H1 (cell line): Measurements from ENCODE around the gene TMEM108. TPM values are rescaled to one million over a fixed set of nuclear protein-coding genes. Genes with fewer than 3 reads are reported as not detected.

Experiments used
- CTCF ChIA-PET: fragments of 300-600 bp; sonication (Branson Sonifier 250); formaldehyde crosslinking; loops from one replicate; lab custom pipeline; 2021; ENCODE audit not compliant: partially characterized antibody; lab: Charles Lee
- POLR2A ChIA-PET: fragments of 300-600 bp; sonication (Branson Sonifier 250); formaldehyde crosslinking; loops from one replicate; lab custom pipeline; 2021; ENCODE audit warnings: inconsistent platforms; ENCODE audit not compliant: partially characterized antibody; lab: Charles Lee
- DNase-seq, 2 experiments: peaks; one replicate each; pipeline versions ENCODE4 v3.0.0 to v3.0.0-alpha.2; 2010 to 2022; ENCODE audit warnings: low spot score in 2 of 2, low read depth in 1 of 2, mixed read lengths in 1 of 2
- FAIRE-seq: peaks from 2 replicates; lab custom pipeline; 2011; peaks lifted over from hg19 to GRCh38; lab: Jason Lieb, UNC
- H2AFZ ChIP-seq: 2 replicates; pipeline ENCODE4 v1.8.1; 2012; ENCODE audit warnings: low read length, inconsistent platforms
- H2AK5ac ChIP-seq: 2 replicates; pipeline ENCODE4 v1.6.1; 2013; ENCODE audit warnings: low read depth, low read length
- H2BK120ac ChIP-seq: replicated peaks from 2 replicates; pipeline ENCODE3; 2013; ENCODE audit warnings: low read depth, low read length, inconsistent platforms
- H2BK12ac ChIP-seq: 2 replicates; pipeline ENCODE4 v1.6.1; 2013; ENCODE audit warnings: low read depth, low read length
- H2BK15ac ChIP-seq: 2 replicates; pipeline ENCODE4 v1.6.1; 2013; ENCODE audit warnings: low read length
- H2BK20ac ChIP-seq: 2 replicates; pipeline ENCODE4 v1.6.1; 2013; ENCODE audit warnings: low read length
- H2BK5ac ChIP-seq: 2 replicates; pipeline ENCODE4 v1.6.1; 2013; ENCODE audit warnings: low read depth, low read length
- H3K14ac ChIP-seq: 2 replicates; pipeline ENCODE4 v1.6.1; 2013; ENCODE audit warnings: inconsistent platforms; ENCODE audit not compliant: insufficient read length
- H3K18ac ChIP-seq: 2 replicates; pipeline ENCODE4 v1.6.1; 2013; ENCODE audit warnings: low read length; ENCODE audit errors: extremely low read depth
- H3K23ac ChIP-seq: 2 replicates; pipeline ENCODE4 v1.6.1; 2013; ENCODE audit warnings: inconsistent platforms; ENCODE audit not compliant: insufficient read length
- H3K23me2 ChIP-seq: 2 replicates; pipeline ENCODE4 v1.6.1; 2013; ENCODE audit warnings: low read depth, low read length
- H3K27ac ChIP-seq: 2 replicates; pipeline ENCODE4 v1.6.1; 2011; ENCODE audit warnings: low read depth, low read length, inconsistent platforms
- H3K27me3 ChIP-seq, 4 experiments: replicated peaks in 1 of 4; 1 replicate in 1 of 4; 2 replicates in 3 of 4; pipeline versions ENCODE4 v1.6.1 to v1.8.1; 2011 to 2013; ENCODE audit warnings: low read length in 3 of 4, mild to moderate bottlenecking in 3 of 4, inconsistent platforms in 2 of 4, mixed read lengths in 2 of 4, moderate library complexity in 1 of 4; ENCODE audit not compliant: control insufficient read depth in 3 of 4, insufficient read depth in 3 of 4; ENCODE audit errors: extremely low read depth in 1 of 4
- H3K36me3 ChIP-seq, 4 experiments: 2 replicates each; pipeline versions ENCODE4 v1.6.1 to v1.8.1; 2011 to 2013; ENCODE audit warnings: mild to moderate bottlenecking in 4 of 4, low read length in 3 of 4, moderate library complexity in 2 of 4, control low read depth in 1 of 4, inconsistent platforms in 1 of 4; ENCODE audit not compliant: insufficient read depth in 4 of 4, control insufficient read depth in 2 of 4
- H3K4ac ChIP-seq: replicated peaks from 2 replicates; pipeline ENCODE3; 2013; ENCODE audit warnings: low read length, low read depth, mixed read lengths, inconsistent platforms; ENCODE audit not compliant: insufficient read length
- H3K4me1 ChIP-seq, 4 experiments: replicated peaks in 1 of 4; 1 replicate in 1 of 4; 2 replicates in 3 of 4; pipeline versions ENCODE4 v1.6.1 to v1.8.1; 2011 to 2013; ENCODE audit warnings: low read length in 3 of 4, inconsistent platforms in 2 of 4, mixed read lengths in 1 of 4; ENCODE audit not compliant: insufficient read depth in 4 of 4, control insufficient read depth in 3 of 4
- H3K4me2 ChIP-seq, 2 experiments: 2 replicates each; pipeline versions ENCODE4 v1.6.1 to v1.8.1; 2011 to 2013; ENCODE audit warnings: low read depth in 2 of 2, low read length in 2 of 2, control low read depth in 1 of 2, inconsistent platforms in 1 of 2, mild to moderate bottlenecking in 1 of 2; ENCODE audit not compliant: insufficient read depth in 1 of 2
- H3K4me3 ChIP-seq, 4 experiments: fragments of 200-600, 300-600 bp in 1 of 4; sonication (generic), shearing (Covaris generic), sonication (Bioruptor Twin) in 1 of 4; 2 replicates each; pipeline versions ENCODE4 v1.5.1 to v1.8.1; 2011 to 2016; ENCODE audit warnings: low read length in 4 of 4, low read depth in 3 of 4, control low read depth in 2 of 4, inconsistent platforms in 2 of 4, mild to moderate bottlenecking in 2 of 4, mixed read lengths in 1 of 4, moderate library complexity in 1 of 4; ENCODE audit not compliant: insufficient read depth in 2 of 4; ENCODE audit errors: extremely low read depth in 1 of 4
- H3K56ac ChIP-seq: replicated peaks from 2 replicates; pipeline ENCODE3; 2013; ENCODE audit warnings: low read depth, mild to moderate bottlenecking, mixed read lengths, low read length, inconsistent platforms; ENCODE audit not compliant: insufficient read length
- H3K79me1 ChIP-seq: 2 replicates; pipeline ENCODE4 v1.6.1; 2013; ENCODE audit warnings: low read depth, low read length, control low read depth
- H3K79me2 ChIP-seq, 2 experiments: 2 replicates each; pipeline versions ENCODE4 v1.6.1 to v1.8.1; 2012 to 2013; ENCODE audit warnings: low read length in 2 of 2, mild to moderate bottlenecking in 2 of 2, inconsistent platforms in 1 of 2; ENCODE audit not compliant: insufficient read depth in 2 of 2, control insufficient read depth in 1 of 2
- H3K9ac ChIP-seq, 4 experiments: replicated peaks in 1 of 4; 1 replicate in 1 of 4; 2 replicates in 3 of 4; pipeline versions ENCODE4 v1.6.1 to v1.8.1; 2011 to 2013; ENCODE audit warnings: low read depth in 3 of 4, low read length in 3 of 4, control low read depth in 2 of 4, mild to moderate bottlenecking in 2 of 4, moderate library complexity in 2 of 4, inconsistent platforms in 1 of 4; ENCODE audit errors: extremely low read depth in 1 of 4
- H3K9me3 ChIP-seq, 2 experiments: 2 replicates each; pipeline versions ENCODE4 v1.6.1 to v1.8.1; 2012 to 2013; ENCODE audit warnings: mild to moderate bottlenecking in 2 of 2, moderate library complexity in 2 of 2, control low read depth in 1 of 2, inconsistent platforms in 1 of 2, low read depth in 1 of 2, low read length in 1 of 2, mixed read lengths in 1 of 2; ENCODE audit not compliant: insufficient read depth in 2 of 2
- H4K20me1 ChIP-seq, 2 experiments: replicated peaks in 1 of 2; 2 replicates each; pipeline versions ENCODE3 to v1.8.1; 2011 to 2013; ENCODE audit warnings: inconsistent platforms in 2 of 2, low read length in 2 of 2, mild to moderate bottlenecking in 1 of 2; ENCODE audit not compliant: insufficient read depth in 2 of 2, control insufficient read depth in 1 of 2
- H4K5ac ChIP-seq: 2 replicates; pipeline ENCODE4 v1.6.1; 2013; ENCODE audit warnings: low read length, low read depth, mixed read lengths, inconsistent platforms; ENCODE audit not compliant: insufficient read length
- H4K8ac ChIP-seq: 2 replicates; pipeline ENCODE4 v1.8.0; 2013; ENCODE audit warnings: mild to moderate bottlenecking, moderate library complexity, low read length, inconsistent platforms; ENCODE audit not compliant: insufficient read depth; ENCODE audit errors: extremely low read depth
- H4K91ac ChIP-seq: replicated peaks from 2 replicates; pipeline ENCODE3; 2013; ENCODE audit warnings: low read length, mixed read lengths, inconsistent platforms; ENCODE audit not compliant: insufficient read length
- FOSL1 ChIP-seq: IDR thresholded peaks from 2 replicates; pipeline ENCODE4 v1.6.1; 2011; ENCODE audit warnings: mild to moderate bottlenecking, low read depth, low read length, moderate library complexity; ENCODE audit not compliant: insufficient read depth
- NANOG ChIP-seq: IDR thresholded peaks from 2 replicates; pipeline ENCODE4 v1.6.1; 2011; ENCODE audit warnings: low read length, low read depth, mild to moderate bottlenecking, inconsistent platforms; ENCODE audit not compliant: insufficient read depth, poor library complexity, severe bottlenecking
- POLR2AphosphoS5 ChIP-seq: IDR thresholded peaks from 2 replicates; pipeline ENCODE4 v1.6.1; 2011; ENCODE audit warnings: low read depth, low read length
- SP2 ChIP-seq: IDR thresholded peaks from 2 replicates; pipeline ENCODE4 v1.6.1; 2012; ENCODE audit warnings: mild to moderate bottlenecking, low read length, inconsistent platforms
- SRF ChIP-seq: IDR thresholded peaks from 2 replicates; pipeline ENCODE4 v1.6.1; 2011; ENCODE audit warnings: mild to moderate bottlenecking, low read depth, low read length, moderate library complexity
- TEAD4 ChIP-seq: IDR thresholded peaks from 2 replicates; pipeline ENCODE4 v1.6.1; 2012; ENCODE audit warnings: low read depth, low read length, inconsistent platforms, mixed read lengths
- polyA plus RNA-seq, 7 experiments: library from polyadenylated mRNA; depleted of rRNA in 3 of 7; stranded (reverse) in 5 of 7; unstranded in 2 of 7; fragments of >200 nt in 5 of 7; fragments of 200-250 nt in 2 of 7; gene quantifications; 1 replicate in 5 of 7; 2 replicates in 1 of 7; 4 replicates in 1 of 7; pipeline versions ENCODE4 v1.2.1 to v1.2.3, GENCODE V29; 2011 to 2013; ENCODE audit warnings: missing spikeins in 2 of 7, mixed read lengths in 2 of 7
- total RNA-seq: library from RNA; stranded (reverse); fragmentation: NEBNext Ultra II Directional; extraction: Animal tissue kit (Norgen Biotek cat#: 25700); gene quantifications from 2 replicates; pipeline ENCODE4 v1.2.1, GENCODE V29; 2021
- TF ChIP-seq, protein P1 (sequence below): IDR thresholded peaks from 2 replicates; pipeline ENCODE4 v1.6.1; 2012; ENCODE audit warnings: inconsistent platforms

The TMEM108 gene
- total and polyA plus RNA-seq, 2 of the 8 experiments (the other 6 are each of a cell fraction or from before 2014, with no cell fraction given) = 14.3 to 16.2 TPM

DNA sequence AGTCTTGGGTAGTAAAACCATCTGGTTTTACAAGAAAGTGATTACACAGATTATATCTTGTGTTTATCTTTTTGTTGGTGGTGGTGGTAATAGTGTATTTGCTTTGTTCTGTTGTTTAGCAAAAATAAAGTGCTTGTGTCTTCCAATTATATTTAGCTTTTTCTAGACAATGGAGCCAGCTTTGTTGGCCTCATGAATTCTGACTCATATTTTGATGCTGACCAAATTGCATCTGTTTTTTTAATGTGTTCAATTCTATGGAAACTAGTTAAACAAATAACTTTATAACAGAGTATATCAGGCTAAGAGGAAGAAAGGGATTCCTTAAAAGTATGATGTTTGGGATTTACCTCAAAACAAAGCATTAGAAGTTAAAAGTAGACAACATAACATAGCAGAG, 292.3 kb downstream of the TMEM108 start:
- no peak overlapping the region for H3K18ac ChIP-seq
- no peak overlapping the region for H3K14ac ChIP-seq
- no peak overlapping the region for H3K9ac ChIP-seq
- no peak overlapping the region for H2AFZ ChIP-seq
- no peak overlapping the region for H3K4me2 ChIP-seq
- no peak overlapping the region for H2BK120ac ChIP-seq
- H4K8ac ChIP-seq = no peak overlapping the region
- no peaks in the 10 kb centered on the region for H4K20me1 ChIP-seq
- no peaks in the 10 kb centered on the region for H3K79me1 ChIP-seq
- no peak overlapping the region for H2BK5ac ChIP-seq
- CTCF ChIA-PET = interaction anchor here (0.6 to 1.4 kb wide), 5 partner anchors 9 to 114 kb away, joined by 3 to 6 read pairs (median 4); no protein-coding TSS in a partner anchor
- H4K5ac ChIP-seq = no peak overlapping the region
- no peak overlapping the region for H3K23ac ChIP-seq
- H3K4me3 ChIP-seq = no peak overlapping the region
- no peak for FAIRE-seq
- no peak overlapping the region for H2BK20ac ChIP-seq
- H3K36me3 ChIP-seq = no peaks in the 10 kb centered on the region
- no peak overlapping the region for H3K56ac ChIP-seq
- DNase-seq = no peak
- H2BK12ac ChIP-seq = no peak overlapping the region
- H3K4ac ChIP-seq = no peak overlapping the region
- H4K91ac ChIP-seq = no peak overlapping the region
- no peaks in the 10 kb centered on the region; a peak in 1 of 7 replicates for H3K4me1 ChIP-seq
- H3K23me2 ChIP-seq = no peaks in the 10 kb centered on the region
- H2AK5ac ChIP-seq = no peak overlapping the region
- no peak overlapping the region for H2BK15ac ChIP-seq
- H3K79me2 ChIP-seq = no peaks in the 10 kb centered on the region
- POLR2A ChIA-PET = no interaction called here
- no peaks in the 10 kb centered on the region for H3K27me3 ChIP-seq
- no peak overlapping the region for H3K27ac ChIP-seq
- no peaks in the 10 kb centered on the region for H3K9me3 ChIP-seq
- TF ChIP-seq NANOG (no peak), POLR2AphosphoS5 (no peak), TEAD4 (no peak), FOSL1 (no peak), SRF (no peak), SP2 (no peak)
- TF ChIP-seq, protein P1, sequence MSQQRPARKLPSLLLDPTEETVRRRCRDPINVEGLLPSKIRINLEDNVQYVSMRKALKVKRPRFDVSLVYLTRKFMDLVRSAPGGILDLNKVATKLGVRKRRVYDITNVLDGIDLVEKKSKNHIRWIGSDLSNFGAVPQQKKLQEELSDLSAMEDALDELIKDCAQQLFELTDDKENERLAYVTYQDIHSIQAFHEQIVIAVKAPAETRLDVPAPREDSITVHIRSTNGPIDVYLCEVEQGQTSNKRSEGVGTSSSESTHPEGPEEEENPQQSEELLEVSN = no peak
- TF ChIP-seq, all 59 proteins: peak for 0
